GM12878 (cell line): ENCODE results near the gene SMTNL1.

Experiments
- DPF2 ChIP-seq: fragments of 450-650 bp; IDR thresholded peaks from 2 replicates; pipeline ENCODE4 v1.6.1; 2017; ENCODE audit warnings: mild to moderate bottlenecking
- NFIC ChIP-seq: IDR thresholded peaks from 2 replicates; pipeline ENCODE4 v1.6.1; 2012; ENCODE audit warnings: low read depth, mild to moderate bottlenecking, inconsistent platforms, low read length, moderate library complexity
- REST ChIP-seq: IDR thresholded peaks from 2 replicates; pipeline ENCODE4 v1.6.1; 2012; ENCODE audit warnings: mild to moderate bottlenecking, low read depth, low read length
- SIN3A ChIP-seq: IDR thresholded peaks from 2 replicates; pipeline ENCODE4 v1.6.1; 2012; ENCODE audit warnings: low read depth, low read length, improper control_type of control experiment
- SMC3 ChIP-seq: IDR thresholded peaks from 2 replicates; pipeline ENCODE4 v1.6.1; 2011; ENCODE audit warnings: low read length, improper control_type of control experiment, borderline replicate concordance
- ZNF687 ChIP-seq: fragments of 450-650 bp; IDR thresholded peaks from 2 replicates; pipeline ENCODE4 v1.6.1; 2017; ENCODE audit warnings: mild to moderate bottlenecking, moderate library complexity

GRCh38 chr11:57514538-57515331, 22.7 kb upstream of the SMTNL1 start:
- peak; percentile 38; the same call in 1 of the 2 replicates for TF ChIP-seq SIN3A
- TF ChIP-seq NFIC, result no peak
- TF ChIP-seq ZNF687, result peak; percentile 58
- no peak for TF ChIP-seq DPF2
- no peak for TF ChIP-seq SMC3
- TF ChIP-seq REST, result no peak
